ENCODE results near the gene SLC16A5.

The SLC16A5 gene

DNA sequence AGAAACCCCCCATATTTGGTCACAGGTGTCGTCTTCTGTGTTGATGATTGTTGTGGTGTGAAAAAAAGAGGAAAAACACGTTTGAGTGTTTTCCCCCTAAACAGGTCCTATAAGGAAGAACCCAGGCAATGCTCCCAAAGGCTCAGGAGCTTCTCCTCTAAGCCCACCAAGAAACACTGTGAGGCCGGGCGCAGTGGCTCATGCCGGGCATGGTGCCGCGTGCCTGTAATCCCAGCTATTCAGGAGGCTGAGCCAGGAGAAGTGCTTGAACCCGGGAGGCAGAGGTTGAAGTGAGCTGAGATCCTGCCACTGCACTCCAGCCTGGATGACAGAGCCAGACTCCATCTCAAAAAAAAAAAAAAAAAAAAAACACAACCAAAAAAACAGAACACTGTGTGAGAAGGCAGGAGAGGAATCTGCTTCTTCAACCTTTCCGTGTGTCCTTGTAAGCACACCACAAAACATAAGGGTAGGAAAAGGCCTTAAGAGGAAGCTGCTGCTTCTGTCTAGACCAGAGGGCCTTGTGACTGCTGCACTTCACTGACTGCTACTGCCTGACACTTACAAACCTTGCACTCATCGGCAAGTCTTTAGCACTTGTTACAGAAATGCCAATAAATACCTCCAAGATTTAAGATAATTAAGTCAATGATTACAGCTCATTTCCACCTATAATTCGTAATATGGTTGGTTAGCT lies 57.2 kb downstream of the SLC16A5 start:
- TF ChIP-seq, protein P1, sequence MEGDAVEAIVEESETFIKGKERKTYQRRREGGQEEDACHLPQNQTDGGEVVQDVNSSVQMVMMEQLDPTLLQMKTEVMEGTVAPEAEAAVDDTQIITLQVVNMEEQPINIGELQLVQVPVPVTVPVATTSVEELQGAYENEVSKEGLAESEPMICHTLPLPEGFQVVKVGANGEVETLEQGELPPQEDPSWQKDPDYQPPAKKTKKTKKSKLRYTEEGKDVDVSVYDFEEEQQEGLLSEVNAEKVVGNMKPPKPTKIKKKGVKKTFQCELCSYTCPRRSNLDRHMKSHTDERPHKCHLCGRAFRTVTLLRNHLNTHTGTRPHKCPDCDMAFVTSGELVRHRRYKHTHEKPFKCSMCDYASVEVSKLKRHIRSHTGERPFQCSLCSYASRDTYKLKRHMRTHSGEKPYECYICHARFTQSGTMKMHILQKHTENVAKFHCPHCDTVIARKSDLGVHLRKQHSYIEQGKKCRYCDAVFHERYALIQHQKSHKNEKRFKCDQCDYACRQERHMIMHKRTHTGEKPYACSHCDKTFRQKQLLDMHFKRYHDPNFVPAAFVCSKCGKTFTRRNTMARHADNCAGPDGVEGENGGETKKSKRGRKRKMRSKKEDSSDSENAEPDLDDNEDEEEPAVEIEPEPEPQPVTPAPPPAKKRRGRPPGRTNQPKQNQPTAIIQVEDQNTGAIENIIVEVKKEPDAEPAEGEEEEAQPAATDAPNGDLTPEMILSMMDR (IDR thresholded peaks at IDR 0.05) = no peak
- no peak overlapping the region for H3K4me3 ChIP-seq
- no peak overlapping the region for H3K27ac ChIP-seq
- no peak for DNase-seq (ENCODE audit: low spot score)

DNA sequence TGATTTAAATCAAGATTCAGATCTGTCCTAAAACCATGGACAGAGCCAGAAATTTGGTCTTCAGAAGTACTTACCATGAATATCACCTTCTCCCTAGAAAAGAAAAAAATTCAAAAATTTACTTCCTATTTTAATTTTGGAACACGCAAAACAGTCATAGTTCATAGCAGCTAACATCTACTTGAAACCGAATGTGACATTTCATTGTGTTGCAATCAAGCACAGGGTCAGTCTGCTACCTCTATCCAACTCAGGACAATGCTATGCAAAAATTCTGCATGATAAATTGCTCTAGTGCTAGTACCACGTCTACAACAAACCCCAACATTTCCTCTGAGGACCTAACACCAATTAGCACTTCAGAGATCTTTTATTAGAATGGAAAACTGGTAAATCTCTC lies 58.8 kb downstream of the SLC16A5 start:
- TF ChIP-seq, protein P1 (IDR thresholded peaks at IDR 0.05) = no peak
- no peak for DNase-seq (ENCODE audit: low spot score)
- Histone ChIP-seq H3K27ac (no peak overlapping the region), H3K4me3 (no peak overlapping the region)

DNA sequence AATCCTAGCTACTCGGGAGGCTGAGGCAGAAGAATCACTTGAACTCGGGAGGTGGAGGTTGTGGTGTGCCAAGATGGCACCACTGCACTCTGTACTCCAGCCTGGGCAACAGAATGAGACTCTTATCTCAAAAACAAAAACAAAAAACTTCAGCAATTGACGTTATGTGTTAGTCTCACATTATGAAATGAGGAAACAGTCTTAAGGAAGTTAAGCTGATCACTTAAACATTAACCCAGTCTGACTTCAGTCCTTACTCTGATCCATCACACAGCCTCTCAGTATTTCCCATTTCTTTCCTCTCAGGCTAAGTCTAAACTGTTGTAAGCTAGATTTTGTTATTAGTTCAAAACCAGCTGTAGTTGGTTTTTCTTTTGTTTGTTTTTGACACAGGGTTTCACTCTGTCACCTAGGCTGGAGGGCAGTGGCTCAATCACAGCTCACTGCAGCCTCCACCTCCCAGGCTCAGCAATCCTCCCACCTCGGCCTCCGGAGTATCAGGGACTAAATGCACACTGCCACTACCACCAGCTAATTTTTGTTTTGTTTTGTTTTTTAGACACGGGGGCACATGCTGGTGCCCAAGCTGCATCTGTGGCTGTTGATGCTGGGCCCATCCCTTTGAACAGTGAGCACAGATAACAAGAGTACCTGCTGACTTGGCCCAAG lies 60.3 kb downstream of the SLC16A5 start:
- Histone ChIP-seq H3K27ac (no peak overlapping the region), H3K4me3 (no peak overlapping the region)
- TF ChIP-seq, protein P1 (IDR thresholded peaks at IDR 0.05) = no peak
- no peak for DNase-seq (ENCODE audit: low spot score)

DNA sequence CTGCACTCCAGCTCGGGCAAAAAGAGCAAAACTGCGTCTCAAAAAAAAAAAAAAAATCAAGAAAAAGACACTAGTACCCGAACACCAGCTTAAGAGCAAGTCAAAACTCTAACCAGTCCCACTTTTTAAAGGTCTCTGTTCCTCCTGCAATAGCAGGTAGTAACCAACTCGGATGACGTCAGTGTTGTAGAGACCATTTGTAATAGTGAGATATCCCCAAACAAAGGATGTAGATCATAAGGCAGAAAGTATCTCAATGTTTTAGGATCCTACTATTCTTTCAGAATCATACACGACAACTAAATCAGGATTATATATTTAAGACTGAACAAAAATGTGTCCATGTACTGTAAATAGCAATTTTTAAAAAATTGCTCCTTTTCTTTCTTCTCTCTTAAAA lies 64.2 kb downstream of the SLC16A5 start:
- H3K4me3 ChIP-seq = no peak overlapping the region
- DNase-seq (ENCODE audit: low spot score) = no peak
- TF ChIP-seq, protein P1 (IDR thresholded peaks at IDR 0.05) = no peak

DNA sequence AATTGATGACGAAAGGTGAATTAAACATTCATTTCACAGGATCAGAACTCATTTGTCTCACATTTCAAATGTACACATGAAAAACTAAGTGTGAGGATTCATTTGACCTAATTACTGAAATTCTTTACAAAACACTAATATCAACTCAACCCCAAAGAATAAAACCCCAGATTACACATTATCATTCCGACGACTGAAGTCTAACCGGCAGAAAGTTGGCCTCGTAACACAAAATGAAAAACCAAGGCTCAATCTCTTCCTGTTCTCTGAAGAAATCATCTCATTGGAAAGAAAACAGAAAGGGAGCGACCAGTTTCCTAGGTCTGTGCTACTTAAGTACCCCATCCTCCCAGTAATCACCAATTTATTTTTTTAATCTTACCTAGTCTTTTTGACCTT lies 64.8 kb downstream of the SLC16A5 start:
- TF ChIP-seq, protein P1 (IDR thresholded peaks at IDR 0.05) = no peak
- no peak overlapping the region for H3K27ac ChIP-seq
- H3K4me3 ChIP-seq = no peak overlapping the region
- no peak for DNase-seq (ENCODE audit: low spot score)

More for the DNA sequence above, 64.2 kb downstream of the SLC16A5 start:
- no peak overlapping the region for H3K27ac ChIP-seq

DNA sequence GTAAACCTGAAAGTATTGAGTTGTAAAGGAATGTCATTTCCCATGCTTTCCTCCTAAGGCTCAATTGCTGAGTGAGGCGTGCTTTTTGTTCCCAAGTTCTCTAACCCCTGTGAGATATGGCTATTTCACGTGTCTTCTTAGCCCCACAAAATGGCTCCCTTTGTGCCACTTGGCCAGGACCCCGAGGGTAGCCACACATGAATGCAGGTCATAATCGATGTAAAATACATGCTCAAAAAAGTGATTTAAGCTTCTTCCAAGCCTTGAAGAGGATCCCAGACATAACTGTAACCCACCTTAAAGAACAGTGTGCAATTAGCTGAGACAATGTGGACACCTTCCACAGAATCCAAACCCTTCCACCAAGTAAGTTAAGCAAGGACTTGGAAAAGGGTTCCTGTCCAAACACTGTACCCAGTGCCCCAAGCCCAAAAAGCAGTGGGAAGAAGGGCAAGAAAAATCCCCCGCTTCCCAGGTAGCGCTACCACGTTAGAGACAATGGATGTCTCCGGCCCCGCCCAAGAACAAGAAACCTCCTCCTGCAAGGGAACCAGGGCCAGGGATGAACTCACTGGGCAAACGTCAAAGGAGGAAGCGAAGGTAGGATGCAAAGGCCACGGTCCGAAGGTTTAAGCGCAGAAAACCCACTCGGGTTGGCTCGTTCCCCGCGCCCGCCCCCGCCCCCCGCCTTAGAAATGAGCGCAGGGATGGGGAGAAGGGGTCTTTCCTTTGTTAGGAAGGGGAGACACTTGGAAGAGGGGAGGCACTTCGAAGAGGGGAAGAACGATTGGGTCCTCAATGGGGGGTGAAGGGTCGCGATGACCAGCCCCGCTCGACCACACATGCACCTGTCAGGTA lies 65.4 kb downstream of the SLC16A5 start:
- Histone ChIP-seq H3K27ac (no peak overlapping the region), H3K4me3 (peak overlapping the region; percentile 95)
- no peak for DNase-seq (ENCODE audit: low spot score)
- TF ChIP-seq, protein P1 (IDR thresholded peaks at IDR 0.05) = no peak

All from coronary artery (tissue), 2 donors.